ENCODE measurements around the gene PTPRE.

PTPRE gene

GRCh38 chr10:128069351-128070051, 162.6 kb downstream of the PTPRE start:
- no peak for FAIRE-seq
- DNase-seq (ENCODE audit: insufficient read length, low spot score): peak; percentile 40
- TF ChIP-seq CTCF (IDR thresholded peaks at IDR 0.05; ENCODE audit: insufficient read depth, missing control alignments): peak; percentile 93

GRCh38 chr10:128070161-128070560, 163.3 kb downstream of the PTPRE start:
- FAIRE-seq: no peak
- TF ChIP-seq CTCF (IDR thresholded peaks at IDR 0.05; ENCODE audit: insufficient read depth, missing control alignments): no peak
- DNase-seq (ENCODE audit: insufficient read length, low spot score): no peak

GRCh38 chr10:128070721-128071416, 164.0 kb downstream of the PTPRE start:
- DNase-seq (ENCODE audit: insufficient read length, low spot score) (no peak), FAIRE-seq (no peak)
- no peak for TF ChIP-seq CTCF (IDR thresholded peaks at IDR 0.05; ENCODE audit: insufficient read depth, missing control alignments)

- no peak for FAIRE-seq
- no peak for TF ChIP-seq CTCF (IDR thresholded peaks at IDR 0.05; ENCODE audit: insufficient read depth, missing control alignments)
- no peak for DNase-seq (ENCODE audit: insufficient read length, low spot score)
These were observed 164.5 kb downstream of the PTPRE start for GRCh38 chr10:128071417-128071782.

- TF ChIP-seq CTCF (IDR thresholded peaks at IDR 0.05; ENCODE audit: insufficient read depth, missing control alignments): no peak
- DNase-seq (ENCODE audit: insufficient read length, low spot score) (no peak), FAIRE-seq (no peak)
These were observed 165.1 kb downstream of the PTPRE start for GRCh38 chr10:128072046-128072445.

GRCh38 chr10:128072941-128073645, 166.2 kb downstream of the PTPRE start:
- no peak for FAIRE-seq

More at GRCh38 chr10:128072941-128073645, 166.2 kb downstream of the PTPRE start:
- no peak for DNase-seq (ENCODE audit: insufficient read length, low spot score)
- TF ChIP-seq CTCF (IDR thresholded peaks at IDR 0.05; ENCODE audit: insufficient read depth, missing control alignments): no peak
